WTC11 (cell line): ENCODE results near the gene GMEB1. TPM values are rescaled to one million over a fixed set of nuclear protein-coding genes. Genes with fewer than 3 reads are reported as not detected.

Experiments
- ATAC-seq: fragments of 200-7000 bp; cut with Tn5 transposase; 2 replicates; pipeline ENCODE4 v1.10.0; 2021; ENCODE audit warnings: mild to moderate bottlenecking, moderate library complexity
- CTCF ChIA-PET: fragments of 300-600 bp; sonication (Branson Sonifier 250); formaldehyde crosslinking; loops from one replicate; lab custom pipeline; 2021; ENCODE audit warnings: antibody characterized with exemption; lab: Charles Lee
- POLR2A ChIA-PET: fragments of 350-600 bp; sonication (Branson Sonifier 250); formaldehyde crosslinking; loops from one replicate; lab custom pipeline; 2021; ENCODE audit warnings: antibody characterized with exemption; lab: Charles Lee
- DNase-seq: peaks from one replicate; pipeline ENCODE4 v3.0.0; 2021; ENCODE audit warnings: low spot score
- H3K27ac Mint-ChIP-seq: 2 replicates; pipeline ENCODE4 v1.8.0; 2021; ENCODE audit warnings: mixed read lengths
- H3K27me3 Mint-ChIP-seq: 2 replicates; pipeline ENCODE4 v1.8.0; 2021; ENCODE audit warnings: low read depth, mild to moderate bottlenecking, moderate library complexity, mixed read lengths
- H3K36me3 Mint-ChIP-seq: 2 replicates; pipeline ENCODE4 v1.8.0; 2021; ENCODE audit warnings: mixed read lengths
- H3K4me1 Mint-ChIP-seq: 2 replicates; pipeline ENCODE4 v1.8.0; 2022; ENCODE audit warnings: mixed read lengths
- H3K4me3 Mint-ChIP-seq: 2 replicates; pipeline ENCODE4 v1.8.0; 2021; ENCODE audit warnings: mild to moderate bottlenecking, moderate library complexity, mixed read lengths
- H3K9me3 Mint-ChIP-seq: 2 replicates; pipeline ENCODE4 v1.8.0; 2021; ENCODE audit warnings: mixed read lengths
- AFF4 ChIP-seq: sonication (generic); formaldehyde crosslinking; IDR thresholded peaks from 2 replicates; pipeline ENCODE4 v1.8.1; 2023; ENCODE audit warnings: mild to moderate bottlenecking, missing genetic modification reagents, borderline replicate concordance
- AR ChIP-seq: fragments of 250-450 bp; sonication (Bioruptor Pico); IDR thresholded peaks from 2 replicates; pipeline ENCODE4 v1.9.0; 2021; ENCODE audit warnings: mild to moderate bottlenecking
- ARID4B ChIP-seq: sonication (generic); formaldehyde crosslinking; IDR thresholded peaks from 2 replicates; pipeline ENCODE4 v1.8.0; 2023; ENCODE audit warnings: missing genetic modification reagents, mild to moderate bottlenecking, borderline replicate concordance
- CTCF ChIP-seq: fragments of 200-600 bp; IDR thresholded peaks from 2 replicates; pipeline ENCODE4 v1.8.0; 2022; ENCODE audit warnings: antibody characterized with exemption
- ERG ChIP-seq: fragments of 250-450 bp; sonication (Bioruptor Pico); IDR thresholded peaks from 2 replicates; pipeline ENCODE4 v1.8.0; 2021; ENCODE audit warnings: mild to moderate bottlenecking
- ETV6 ChIP-seq: sonication (generic); formaldehyde crosslinking; IDR thresholded peaks from 2 replicates; pipeline ENCODE4 v1.8.1; 2022; ENCODE audit warnings: mild to moderate bottlenecking, missing genetic modification reagents
- KAT7 ChIP-seq: sonication (generic); formaldehyde crosslinking; IDR thresholded peaks from 2 replicates; pipeline ENCODE4 v1.8.1; 2023; ENCODE audit warnings: missing genetic modification reagents, mild to moderate bottlenecking, borderline replicate concordance
- MXD4 ChIP-seq: fragments of 250-450 bp; sonication (Bioruptor Pico); IDR thresholded peaks from 2 replicates; pipeline ENCODE4 v1.8.0; 2021; ENCODE audit warnings: mild to moderate bottlenecking, moderate library complexity, borderline replicate concordance
- NR3C1 ChIP-seq: sonication (generic); formaldehyde crosslinking; conservative IDR thresholded peaks from 2 replicates; pipeline ENCODE4 v1.8.1; 2023; ENCODE audit warnings: low read depth, mild to moderate bottlenecking, missing genetic modification reagents
- PRDM15 ChIP-seq: sonication (generic); formaldehyde crosslinking; IDR thresholded peaks from 2 replicates; pipeline ENCODE4 v1.8.0; 2022; ENCODE audit warnings: missing genetic modification reagents
- ZNF416 ChIP-seq: fragments of 250-450 bp; sonication (Bioruptor Pico); IDR thresholded peaks from 2 replicates; pipeline ENCODE4 v1.9.0; 2021; ENCODE audit warnings: mild to moderate bottlenecking, inconsistent platforms
- ZNF512 ChIP-seq: sonication (generic); formaldehyde crosslinking; IDR thresholded peaks from 2 replicates; pipeline ENCODE4 v1.8.1; 2022; ENCODE audit warnings: missing genetic modification reagents, borderline replicate concordance
- total RNA-seq: library from RNA; stranded (reverse); gene quantifications from 3 replicates; pipeline ENCODE4 v1.2.3, GENCODE V29; 2021

Gene GMEB1
- total RNA-seq, 1 experiment from 2014 or later: 29.4 TPM

- H3K27ac Mint-ChIP-seq: peak overlapping the region; percentile 65
- H3K36me3 Mint-ChIP-seq: peaks cover 76% of the 10 kb centered on the region
- H3K4me3 Mint-ChIP-seq: peak overlapping the region; percentile 49
- ATAC-seq (no peak), DNase-seq (no peak)
- no peak for TF ChIP-seq ZNF416
- TF ChIP-seq KAT7: no peak
- TF ChIP-seq PRDM15: no peak
- TF ChIP-seq MXD4: no peak
- no peak for TF ChIP-seq NR3C1 (CRISPR knock-in tag)
- no peak for TF ChIP-seq ERG (CRISPR knock-in tag)
- TF ChIP-seq ARID4B (CRISPR knock-in tag): no peak
- no peak for TF ChIP-seq CTCF
- TF ChIP-seq ZNF512 (CRISPR knock-in tag): no peak
- no peak for TF ChIP-seq AFF4
- no peak for TF ChIP-seq ETV6 (CRISPR knock-in tag)
- no peak for TF ChIP-seq AR (CRISPR knock-in tag)
- peaks cover 63% of the 10 kb centered on the region for H3K4me1 Mint-ChIP-seq
- POLR2A ChIA-PET: interaction anchor here (1.4 kb wide), 1 partner anchor 8 kb away, joined by 3 read pairs; the partner anchor contains the start of gene YTHDF2
- CTCF ChIA-PET: no interaction called here
- H3K27me3 Mint-ChIP-seq: no peaks in the 10 kb centered on the region
- no peaks in the 10 kb centered on the region for H3K9me3 Mint-ChIP-seq
Observed at GRCh38 chr1:28744184-28744583, 75.6 kb downstream of the GMEB1 start.
